Measurements from ENCODE around the gene KCP.

The KCP gene

GRCh38 chr7:128862571-128863432 is 47.7 kb downstream of the KCP start, which contains the start of gene ATP6V1F:
Gene ATP6V1F (plus strand): TSS chr7:128862856. CDS start chr7:128862905, 49 bp downstream.
- H3K4me1 ChIP-seq (ENCODE audit: control insufficient read depth in 1 of 2, insufficient read depth in 1 of 2, low read depth in 1 of 2, low read length in 1 of 2), result peaks cover 16 to 17% of the 10 kb centered on the region in 2 experiments
- H3K36me3 ChIP-seq, result peaks cover 20% of the 10 kb centered on the region
- no peaks in the 10 kb centered on the region for H3K9me3 ChIP-seq
- peak within 1 kb of the TSS; percentile 87 for H3K27ac ChIP-seq
- peak within 1 kb of the TSS; percentile 81 to 93 for H3K4me3 ChIP-seq (ENCODE audit: low read depth in 1 of 2, low read length in 1 of 2)
- peak; percentile 29 for TF ChIP-seq CTCF (IDR thresholded peaks at IDR 0.05)
- peaks cover 3% of the 10 kb centered on the region for H3K27me3 ChIP-seq

- Histone ChIP-seq H3K4me1 (ENCODE audit: control insufficient read depth in 1 of 2, insufficient read depth in 1 of 2, low read depth in 1 of 2, low read length in 1 of 2) (peaks cover 16 to 17% of the 10 kb centered on the region in 2 experiments), H3K9me3 (no peaks in the 10 kb centered on the region), H3K27ac (peak overlapping the region; percentile 87), H3K4me3 (ENCODE audit: low read depth in 1 of 2, low read length in 1 of 2) (peak overlapping the region; percentile 81 to 93), H3K27me3 (no peaks in the 10 kb centered on the region), H3K36me3 (peaks cover 20% of the 10 kb centered on the region)
- no peak for TF ChIP-seq CTCF (IDR thresholded peaks at IDR 0.05)
These were observed 48.4 kb downstream of the KCP start for GRCh38 chr7:128861957-128862570.

- Histone ChIP-seq H3K9me3 (no peaks in the 10 kb centered on the region), H3K4me3 (ENCODE audit: low read depth in 1 of 2, low read length in 1 of 2) (no peak overlapping the region), H3K4me1 (ENCODE audit: control insufficient read depth in 1 of 2, insufficient read depth in 1 of 2, low read depth in 1 of 2, low read length in 1 of 2) (peaks cover 16 to 17% of the 10 kb centered on the region in 2 experiments), H3K27me3 (peaks cover 2% of the 10 kb centered on the region), H3K27ac (no peak overlapping the region), H3K36me3 (peaks cover 6% of the 10 kb centered on the region)
- no peak for TF ChIP-seq CTCF (IDR thresholded peaks at IDR 0.05)
These were observed 50.1 kb downstream of the KCP start for GRCh38 chr7:128860158-128861073.

GRCh38 chr7:128859232-128860157 is 51.0 kb downstream of the KCP start:
- TF ChIP-seq CTCF (IDR thresholded peaks at IDR 0.05), result no peak
- H3K4me3 ChIP-seq (ENCODE audit: low read depth in 1 of 2, low read length in 1 of 2), result no peak overlapping the region
- H3K9me3 ChIP-seq, result no peaks in the 10 kb centered on the region
- H3K4me1 ChIP-seq (ENCODE audit: control insufficient read depth in 1 of 2, insufficient read depth in 1 of 2, low read depth in 1 of 2, low read length in 1 of 2), result peaks cover 16 to 17% of the 10 kb centered on the region in 2 experiments
- H3K27me3 ChIP-seq, result peaks cover 9% of the 10 kb centered on the region
- H3K27ac ChIP-seq, result no peak overlapping the region
- H3K36me3 ChIP-seq, result no peaks in the 10 kb centered on the region

Data from neutrophil (primary cell).